GM15510 (cell line): ENCODE data around the gene RBM10.

ENCODE experiments used
- POLR2A ChIP-seq: IDR thresholded peaks from 3 replicates; pipeline ENCODE4 v1.6.1; 2011; ENCODE audit warnings: borderline replicate concordance; ENCODE audit not compliant: insufficient read length; ENCODE audit errors: extremely low read depth

RBM10 gene

GRCh38 chrX:47232197-47232802 lies 87.3 kb downstream of the RBM10 start:
- no peak for TF ChIP-seq POLR2A

- peak; percentile 66 for TF ChIP-seq POLR2A
Observed at GRCh38 chrX:47232803-47233332, 87.8 kb downstream of the RBM10 start, which contains the start of gene USP11. USP11 (plus strand) TSS chrX:47233009; CDS start chrX:47233044, 35 bp downstream.

- peak; percentile 43 for TF ChIP-seq POLR2A
Observed at GRCh38 chrX:47233333-47234113, 88.5 kb downstream of the RBM10 start.

- TF ChIP-seq POLR2A: no peak
Observed at GRCh38 chrX:47234583-47234982, 89.6 kb downstream of the RBM10 start.

- no peak for TF ChIP-seq POLR2A
Observed at GRCh38 chrX:47235691-47236103, 90.7 kb downstream of the RBM10 start.
